Skeletal muscle tissue (tissue), 4 donors: ENCODE data around the gene TM9SF3. TPM values are rescaled to one million over a fixed set of nuclear protein-coding genes. Genes with fewer than 3 reads are reported as not detected.
A peak's percentile ranks its signal among the peaks of the same experiment; 100 is the strongest.

Experiments
- H3K27ac ChIP-seq: one replicate; pipeline ENCODE4 v1.7.0; 2013; ENCODE audit warnings: mild to moderate bottlenecking, low read depth, low read length, inconsistent platforms
- H3K27me3 ChIP-seq, 3 donors: one replicate each; pipeline ENCODE4 v1.7.0; 2013; ENCODE audit warnings: low read length in 3 of 3; ENCODE audit not compliant: control insufficient read depth in 3 of 3, insufficient read depth in 3 of 3
- H3K36me3 ChIP-seq, 3 donors: one replicate each; pipeline ENCODE4 v1.7.0; 2013; ENCODE audit warnings: low read length in 3 of 3; ENCODE audit not compliant: control insufficient read depth in 3 of 3, insufficient read depth in 3 of 3
- H3K4me1 ChIP-seq, 3 donors: one replicate each; pipeline ENCODE4 v1.7.0; 2013; ENCODE audit warnings: low read length in 3 of 3, mild to moderate bottlenecking in 3 of 3; ENCODE audit not compliant: control insufficient read depth in 3 of 3, insufficient read depth in 3 of 3
- H3K4me3 ChIP-seq, 3 donors: one replicate each; pipeline ENCODE4 v1.7.0; 2013; ENCODE audit warnings: low read length in 3 of 3
- H3K9ac ChIP-seq, 3 donors: one replicate each; pipeline ENCODE4 v1.7.0; 2013; ENCODE audit warnings: low read length in 3 of 3, mild to moderate bottlenecking in 3 of 3, moderate library complexity in 2 of 3, low read depth in 1 of 3
- H3K9me3 ChIP-seq, 3 donors: one replicate each; pipeline ENCODE4 v1.7.0; 2013; ENCODE audit warnings: low read length in 3 of 3; ENCODE audit not compliant: control insufficient read depth in 3 of 3
- total RNA-seq: library from RNA; depleted of rRNA; stranded (reverse); fragments of >200 nt; gene quantifications from one replicate; pipeline ENCODE4 v1.2.3, GENCODE V29; 2014
- donor health status: Osteomylitis.

Gene TM9SF3
- total RNA-seq, 1 donor from 2014 or later, result 70.5 TPM

- Histone ChIP-seq H3K9ac (no peak overlapping the region), H3K36me3 (no peaks in the 10 kb centered on the region)
Measured at GRCh38 chr10:96606216-96606615, 19.4 kb upstream of the TM9SF3 start.

GRCh38 chr10:96600337-96600736, 13.5 kb upstream of the TM9SF3 start:
- H3K9me3 ChIP-seq, result no peaks in the 10 kb centered on the region
- no peaks in the 10 kb centered on the region for H3K4me1 ChIP-seq
- no peak overlapping the region for H3K9ac ChIP-seq
- peaks cover 0 to 13% (median 6%) of the 10 kb centered on the region in 3 donors for H3K27me3 ChIP-seq
- no peak overlapping the region for H3K4me3 ChIP-seq
- no peak overlapping the region for H3K27ac ChIP-seq
- no peaks in the 10 kb centered on the region for H3K36me3 ChIP-seq

More at GRCh38 chr10:96606216-96606615, 19.4 kb upstream of the TM9SF3 start:
- Histone ChIP-seq H3K27ac (no peak overlapping the region), H3K4me1 (peaks cover 0 to 5% (median 2%) of the 10 kb centered on the region in 3 donors), H3K27me3 (peaks cover 0 to 3% (median 0%) of the 10 kb centered on the region in 3 donors), H3K4me3 (no peak overlapping the region), H3K9me3 (no peaks in the 10 kb centered on the region)

GRCh38 chr10:96598846-96599245, 12.0 kb upstream of the TM9SF3 start:
- H3K9me3 ChIP-seq, result no peaks in the 10 kb centered on the region
- H3K9ac ChIP-seq, result no peak overlapping the region
- H3K36me3 ChIP-seq, result no peaks in the 10 kb centered on the region
- no peaks in the 10 kb centered on the region for H3K4me1 ChIP-seq
- peaks cover 0 to 13% (median 6%) of the 10 kb centered on the region in 3 donors for H3K27me3 ChIP-seq
- no peak overlapping the region for H3K4me3 ChIP-seq
- no peak overlapping the region for H3K27ac ChIP-seq

GRCh38 chr10:96596422-96597407, 9.9 kb upstream of the TM9SF3 start:
- H3K27me3 ChIP-seq, result peaks cover 0 to 13% (median 6%) of the 10 kb centered on the region in 3 donors
- H3K27ac ChIP-seq, result no peak overlapping the region
- no peak overlapping the region for H3K4me3 ChIP-seq
- no peaks in the 10 kb centered on the region for H3K36me3 ChIP-seq
- no peak overlapping the region for H3K9ac ChIP-seq
- no peaks in the 10 kb centered on the region for H3K9me3 ChIP-seq
- H3K4me1 ChIP-seq, result no peaks in the 10 kb centered on the region

- no peaks in the 10 kb centered on the region for H3K9me3 ChIP-seq
- H3K36me3 ChIP-seq, result no peaks in the 10 kb centered on the region
- H3K27ac ChIP-seq, result no peak overlapping the region
- no peaks in the 10 kb centered on the region for H3K4me1 ChIP-seq
- no peak overlapping the region for H3K4me3 ChIP-seq
- H3K27me3 ChIP-seq, result peaks cover 0 to 13% (median 6%) of the 10 kb centered on the region in 3 donors
- H3K9ac ChIP-seq, result no peak overlapping the region
Measured at GRCh38 chr10:96595741-96596140, 8.9 kb upstream of the TM9SF3 start.

- H3K4me3 ChIP-seq, result no peak overlapping the region
- no peaks in the 10 kb centered on the region for H3K9me3 ChIP-seq
- no peaks in the 10 kb centered on the region for H3K36me3 ChIP-seq
- peaks cover 7 to 10% (median 10%) of the 10 kb centered on the region in 3 donors for H3K4me1 ChIP-seq
- no peak overlapping the region for H3K27ac ChIP-seq
- no peak overlapping the region for H3K9ac ChIP-seq
- no peaks in the 10 kb centered on the region for H3K27me3 ChIP-seq
Measured at GRCh38 chr10:96591946-96592345, 5.1 kb upstream of the TM9SF3 start.

GRCh38 chr10:96588616-96589419, 2.0 kb upstream of the TM9SF3 start:
- H3K4me1 ChIP-seq, result peaks cover 17 to 22% (median 20%) of the 10 kb centered on the region in 3 donors
- no peak overlapping the region for H3K27ac ChIP-seq
- H3K27me3 ChIP-seq, result no peaks in the 10 kb centered on the region
- no peaks in the 10 kb centered on the region for H3K9me3 ChIP-seq
- H3K36me3 ChIP-seq, result no peaks in the 10 kb centered on the region
- H3K4me3 ChIP-seq, result no peak overlapping the region
- H3K9ac ChIP-seq, result no peak overlapping the region

GRCh38 chr10:96588060-96588554, 1.3 kb upstream of the TM9SF3 start:
- H3K27ac ChIP-seq, result peak overlapping the region; percentile 94
- no peaks in the 10 kb centered on the region for H3K27me3 ChIP-seq
- peaks cover 20 to 22% (median 20%) of the 10 kb centered on the region in 3 donors for H3K4me1 ChIP-seq
- H3K9ac ChIP-seq, result peak overlapping the region; percentile 91 to 94 (median 94)
- no peaks in the 10 kb centered on the region for H3K9me3 ChIP-seq
- peak overlapping the region; percentile 79 to 90 (median 81) for H3K4me3 ChIP-seq
- no peaks in the 10 kb centered on the region for H3K36me3 ChIP-seq

- Histone ChIP-seq H3K9ac (peak overlapping the region; percentile 91 to 94 (median 94)), H3K36me3 (no peaks in the 10 kb centered on the region), H3K27ac (peak overlapping the region; percentile 94), H3K9me3 (no peaks in the 10 kb centered on the region), H3K27me3 (no peaks in the 10 kb centered on the region), H3K4me1 (peaks cover 20 to 22% (median 20%) of the 10 kb centered on the region in 3 donors), H3K4me3 (peak overlapping the region; percentile 79 to 90 (median 81))
Measured at GRCh38 chr10:96587264-96588059, 650 bp upstream of the TM9SF3 start.
